ENCODE results near the gene LPXN. TPM values are rescaled to one million over a fixed set of nuclear protein-coding genes. Genes with fewer than 3 reads are reported as not detected.

LPXN gene
- total RNA-seq, 3 donors from 2014 or later (not counting 1 experiment from before 2014, with no cell fraction given), result 81.0 to 123 (median 92.5) TPM

- 0% methylated on average over 21 of the region's 21 CpGs for WGBS (ENCODE audit: insufficient coverage)
- H3K9me3 Mint-ChIP-seq, result no peaks in the 10 kb centered on the region
Measured at GRCh38 chr11:58577555-58578135, 2.0 kb upstream of the LPXN start.

GRCh38 chr11:58576887-58577471, 1.3 kb upstream of the LPXN start:
- no peaks in the 10 kb centered on the region for H3K36me3 Mint-ChIP-seq
- Histone ChIP-seq H3K4me3 (ENCODE audit: low read length) (peak overlapping the region; percentile 79), H3K27me3 (ENCODE audit: control insufficient read depth, insufficient read depth, low read length) (no peaks in the 10 kb centered on the region), H3K9me3 (ENCODE audit: control insufficient read depth, insufficient read depth, low read length) (no peaks in the 10 kb centered on the region), H3K27ac (ENCODE audit: low read length) (peak overlapping the region; percentile 99), H3K36me3 (ENCODE audit: control insufficient read depth, insufficient read depth, low read length) (peaks cover 2% of the 10 kb centered on the region), H3K4me1 (ENCODE audit: control insufficient read depth, insufficient read depth, low read length) (peaks cover 40% of the 10 kb centered on the region)
- no peaks in the 10 kb centered on the region for H3K9me3 Mint-ChIP-seq
- H3K4me1 Mint-ChIP-seq, result peaks cover 80 to 87% of the 10 kb centered on the region in 2 donors
- no peak for TF ChIP-seq CTCF (IDR thresholded peaks at IDR 0.05)
- H3K27me3 Mint-ChIP-seq (ENCODE audit: low read depth in 2 of 2), result peaks cover 0 to 3% of the 10 kb centered on the region in 2 donors
- WGBS (ENCODE audit: insufficient coverage), result 15% methylated on average over 2 of the region's 4 CpGs
- peak overlapping the region; percentile 99 to 100 for H3K27ac Mint-ChIP-seq
- peak overlapping the region; percentile 91 for H3K4me3 Mint-ChIP-seq
- intact Hi-C loops (cut with micrococcal nuclease), result loop anchor here (5.0 to 10.0 kb wide), 2 partner anchors 782 to 1010 kb away; partner anchors contain the start of gene UBE2L6
- ATAC-seq (no peak), DNase-seq (peak in 1 of 2 donors; percentile 66)

More at GRCh38 chr11:58577555-58578135, 2.0 kb upstream of the LPXN start:
- peak overlapping the region; percentile 99 for H3K27ac ChIP-seq (ENCODE audit: low read length)
- TF ChIP-seq CTCF (IDR thresholded peaks at IDR 0.05), result no peak
- intact Hi-C loops (cut with micrococcal nuclease), result loop anchor here (2.0 to 10.0 kb wide), 7 partner anchors 53 to 1047 kb away; partner anchors contain the start of genes FAM111A, MED19, SELENOH and TIMM10
- H3K27ac Mint-ChIP-seq, result peak overlapping the region; percentile 99 to 100
- H3K36me3 Mint-ChIP-seq, result no peaks in the 10 kb centered on the region
- ATAC-seq, result peak; percentile 27 to 45 (median 40)
- H3K36me3 ChIP-seq (ENCODE audit: control insufficient read depth, insufficient read depth, low read length), result peaks cover 2% of the 10 kb centered on the region
- H3K4me1 Mint-ChIP-seq, result peaks cover 82 to 89% of the 10 kb centered on the region in 2 donors
- H3K27me3 Mint-ChIP-seq (ENCODE audit: low read depth in 2 of 2), result peaks cover 0 to 3% of the 10 kb centered on the region in 2 donors
- no peaks in the 10 kb centered on the region for H3K9me3 ChIP-seq (ENCODE audit: control insufficient read depth, insufficient read depth, low read length)
- DNase-seq, result peak; percentile 79 to 94
- no peaks in the 10 kb centered on the region for H3K27me3 ChIP-seq (ENCODE audit: control insufficient read depth, insufficient read depth, low read length)
- peaks cover 40% of the 10 kb centered on the region for H3K4me1 ChIP-seq (ENCODE audit: control insufficient read depth, insufficient read depth, low read length)
- peak overlapping the region; percentile 91 for H3K4me3 Mint-ChIP-seq
- H3K4me3 ChIP-seq (ENCODE audit: low read length), result peak overlapping the region; percentile 79

- H3K4me1 Mint-ChIP-seq, result peaks cover 75 to 76% of the 10 kb centered on the region in 2 donors
- Histone ChIP-seq H3K4me3 (ENCODE audit: low read length) (peak overlapping the region; percentile 57), H3K9me3 (ENCODE audit: control insufficient read depth, insufficient read depth, low read length) (no peaks in the 10 kb centered on the region), H3K36me3 (ENCODE audit: control insufficient read depth, insufficient read depth, low read length) (peaks cover 9% of the 10 kb centered on the region), H3K4me1 (ENCODE audit: control insufficient read depth, insufficient read depth, low read length) (peaks cover 35% of the 10 kb centered on the region), H3K27ac (ENCODE audit: low read length) (peak overlapping the region; percentile 99), H3K27me3 (ENCODE audit: control insufficient read depth, insufficient read depth, low read length) (no peaks in the 10 kb centered on the region)
- H3K36me3 Mint-ChIP-seq, result peaks cover 8% of the 10 kb centered on the region
- DNase-seq (no peak), ATAC-seq (no peak)
- H3K4me3 Mint-ChIP-seq, result peak overlapping the region; percentile 91
- H3K27me3 Mint-ChIP-seq (ENCODE audit: low read depth in 2 of 2), result peaks cover 0 to 2% of the 10 kb centered on the region in 2 donors
- intact Hi-C loops (cut with micrococcal nuclease), result loop anchor here (5.0 to 10.0 kb wide), 2 partner anchors 780 to 1008 kb away; partner anchors contain the start of gene UBE2L6
- no peaks in the 10 kb centered on the region for H3K9me3 Mint-ChIP-seq
- no peak for TF ChIP-seq CTCF (IDR thresholded peaks at IDR 0.05)
- H3K27ac Mint-ChIP-seq, result peak overlapping the region; percentile 99 to 100
Measured at GRCh38 chr11:58574881-58575280, 775 bp downstream of the LPXN start.

All from natural killer cell (primary cell).